ES-I3 (cell line): Measurements from ENCODE around the gene WIPF2.
"Not testable (repeated sequence)": the region's sequence is repeated elsewhere in the genome, so short reads cannot be mapped to it uniquely, and the experiment has no call there.

Source experiments
- H3K36me3 ChIP-seq: 2 replicates; pipeline ENCODE4 v1.6.1; 2013; ENCODE audit warnings: mild to moderate bottlenecking, low read length, control low read depth, moderate library complexity; ENCODE audit not compliant: insufficient read depth
- H3K4me1 ChIP-seq: 2 replicates; pipeline ENCODE4 v1.6.1; 2013; ENCODE audit warnings: mild to moderate bottlenecking, control low read depth, low read length; ENCODE audit not compliant: insufficient read depth
- H3K9ac ChIP-seq: 2 replicates; pipeline ENCODE4 v1.6.1; 2013; ENCODE audit warnings: low read depth, mild to moderate bottlenecking, low read length, moderate library complexity
- H3K9me3 ChIP-seq: 2 replicates; pipeline ENCODE4 v1.6.1; 2013; ENCODE audit warnings: mild to moderate bottlenecking, low read length, moderate library complexity; ENCODE audit not compliant: control insufficient read depth, insufficient read depth

WIPF2 gene

DNA sequence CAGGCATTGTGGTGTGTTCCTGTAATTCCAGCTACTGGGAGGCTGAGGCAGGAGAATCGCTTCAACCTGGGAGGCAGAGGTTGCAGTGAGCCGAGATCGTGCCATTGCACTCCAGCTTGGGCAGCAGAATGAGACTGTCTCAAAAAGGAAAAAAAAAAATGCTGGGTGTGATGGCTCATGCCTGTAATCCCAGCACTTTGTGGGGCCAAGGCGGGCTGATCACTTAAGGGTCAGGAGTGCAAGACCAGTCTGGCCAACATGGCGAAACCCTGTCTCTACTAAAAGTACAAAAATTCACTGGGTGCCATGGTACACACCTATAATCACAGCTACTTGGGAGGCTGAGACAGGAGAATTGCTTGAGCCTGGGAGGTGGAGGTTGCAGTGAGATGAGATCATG lies 85.8 kb downstream of the WIPF2 start:
- Histone ChIP-seq H3K36me3 (peaks cover 16% of the 10 kb centered on the region), H3K4me1 (peaks cover 28% of the 10 kb centered on the region)
- not testable (repeated sequence) for H3K9me3 ChIP-seq, H3K9ac ChIP-seq

DNA sequence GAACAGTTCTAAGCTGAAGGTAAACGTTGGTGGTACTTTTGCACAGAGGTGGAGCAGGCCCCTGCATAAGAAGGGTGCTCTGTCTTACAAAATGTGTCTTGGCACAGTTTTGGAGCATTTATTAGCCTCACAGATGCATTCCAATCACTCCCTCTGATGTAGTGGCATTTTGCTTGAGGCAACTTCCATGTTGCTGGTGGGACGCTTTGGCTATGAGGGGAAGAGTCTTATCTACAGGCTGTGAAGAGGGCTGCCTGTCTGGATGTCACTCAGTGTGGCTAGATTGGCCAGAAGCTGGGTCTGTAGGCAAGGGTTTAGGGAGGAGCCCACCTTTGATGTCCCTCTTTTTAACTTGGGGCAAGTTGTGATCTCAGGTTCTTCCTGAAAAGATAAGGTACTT lies 87.3 kb downstream of the WIPF2 start:
- Histone ChIP-seq H3K9ac (no peak overlapping the region), H3K36me3 (peaks cover 12% of the 10 kb centered on the region), H3K9me3 (no peaks in the 10 kb centered on the region), H3K4me1 (peaks cover 28% of the 10 kb centered on the region)

DNA sequence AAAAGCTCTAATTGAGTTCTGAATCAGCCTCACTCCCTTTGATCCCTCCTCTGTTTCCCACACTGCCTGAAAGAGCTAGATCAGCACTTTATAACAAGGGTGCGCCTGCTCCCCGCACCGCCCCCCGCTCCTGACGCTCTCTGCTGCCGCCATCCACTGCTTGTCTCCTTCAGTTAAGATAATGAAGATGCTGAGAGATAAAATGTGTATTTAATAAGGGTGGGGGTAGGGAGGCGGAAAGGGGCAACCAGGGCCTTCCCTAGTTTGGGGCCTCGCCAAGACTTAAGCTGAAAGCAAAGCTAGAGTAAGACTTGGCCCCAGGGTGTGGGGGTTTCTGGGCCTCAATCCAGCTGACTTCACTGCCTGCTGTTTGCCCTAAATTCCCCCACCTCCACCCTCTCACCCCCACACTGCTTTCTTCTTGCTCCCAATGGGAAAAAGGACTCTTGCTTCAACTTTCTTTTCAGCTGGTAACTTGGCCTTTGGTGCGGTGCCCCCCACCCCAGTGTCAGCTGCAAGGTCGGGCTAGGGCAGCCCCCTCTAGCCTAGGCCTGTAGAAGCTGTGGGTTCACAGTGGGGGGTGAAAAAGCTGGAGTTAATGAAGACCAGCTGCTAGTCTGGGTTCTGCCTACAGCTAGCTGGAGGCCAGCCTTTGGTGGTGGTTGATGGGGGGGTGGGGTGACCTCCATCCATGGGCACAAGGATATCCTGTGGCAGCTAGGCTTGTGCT lies 88.1 kb downstream of the WIPF2 start:
- Histone ChIP-seq H3K36me3 (peaks cover 12% of the 10 kb centered on the region), H3K9ac (no peak overlapping the region), H3K9me3 (no peaks in the 10 kb centered on the region), H3K4me1 (peaks cover 28% of the 10 kb centered on the region)

DNA sequence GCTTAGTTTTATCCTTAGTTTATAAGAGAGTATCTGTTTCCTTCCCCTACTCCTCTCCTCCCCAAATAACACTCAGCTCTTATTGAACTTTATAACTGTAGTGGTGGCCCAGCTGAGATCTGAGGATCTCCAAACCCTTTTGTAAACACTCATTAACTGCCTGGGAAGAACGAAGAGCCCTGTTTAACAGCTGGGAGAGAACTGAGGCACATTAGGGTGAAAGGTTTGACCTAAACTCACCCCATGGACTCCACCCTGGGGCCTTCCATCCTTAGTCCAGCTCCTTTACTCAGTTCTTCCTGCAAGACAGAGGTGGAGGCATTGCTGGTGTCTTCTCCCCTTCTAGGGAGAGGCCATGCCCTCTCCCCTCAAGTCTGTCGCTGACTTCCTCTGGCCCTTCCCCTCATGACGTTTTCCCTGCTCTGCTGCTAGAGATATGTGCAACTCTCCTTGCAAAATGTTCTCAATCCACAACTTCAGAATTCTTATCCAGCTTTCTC lies 88.7 kb downstream of the WIPF2 start:
- Histone ChIP-seq H3K36me3 (peaks cover 12% of the 10 kb centered on the region), H3K4me1 (peaks cover 28% of the 10 kb centered on the region), H3K9me3 (no peaks in the 10 kb centered on the region), H3K9ac (no peak overlapping the region)

DNA sequence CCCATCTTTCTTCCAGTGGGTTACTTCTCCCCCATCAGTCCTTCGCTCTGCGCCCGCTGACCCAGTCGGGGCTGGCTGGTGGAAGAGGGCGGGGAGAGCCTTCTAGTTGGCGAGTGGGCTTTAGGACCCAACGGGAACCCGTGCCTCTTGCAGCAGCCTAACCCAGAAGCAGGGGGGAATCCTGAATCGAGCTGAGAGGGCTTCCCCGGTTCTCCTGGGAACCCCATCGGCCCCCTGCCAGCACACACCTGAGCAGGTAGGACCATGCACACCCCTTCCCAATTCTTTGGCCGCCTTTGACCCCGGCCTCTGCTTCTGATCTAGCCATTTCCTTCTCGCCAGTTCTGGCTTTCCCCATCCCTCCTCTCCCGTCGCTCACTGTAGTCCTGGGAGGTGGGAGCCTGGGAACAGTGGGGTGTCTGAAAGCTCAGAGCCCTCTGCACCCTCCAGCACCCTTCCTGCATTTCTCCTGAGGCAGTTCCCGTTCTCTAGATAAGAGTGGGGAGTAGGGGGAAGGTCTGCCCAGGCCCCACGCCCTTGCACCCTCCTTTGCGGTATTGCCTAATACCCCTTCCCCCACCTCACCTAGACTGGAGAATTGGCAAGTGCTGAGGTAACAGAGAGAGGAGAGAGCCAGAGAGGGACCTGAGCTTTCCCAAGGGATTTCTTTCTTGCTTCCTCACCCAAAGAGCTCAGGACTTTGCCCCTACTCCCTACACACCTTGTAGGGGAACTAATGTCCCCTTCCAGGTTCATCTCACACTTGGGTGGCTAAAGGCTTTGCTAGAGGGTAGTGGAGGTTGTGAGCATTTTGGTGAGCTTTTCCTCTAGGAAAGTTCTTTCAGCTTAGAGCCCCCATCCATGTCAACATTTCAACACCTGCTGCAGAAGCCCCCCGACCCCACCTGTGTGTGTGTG lies 90.2 kb downstream of the WIPF2 start, which contains the start of gene RARA:
Gene RARA (plus strand): TSS at position 150 of the 918 bp plus-strand sequence. CDS start 22,039 bp downstream, outside the sequence.
- Histone ChIP-seq H3K36me3 (peaks cover 2% of the 10 kb centered on the region; the same call in 1 of the 2 replicates), H3K4me1 (peaks cover 32% of the 10 kb centered on the region), H3K9me3 (no peaks in the 10 kb centered on the region), H3K9ac (peak within 1 kb of the TSS; percentile 80)

DNA sequence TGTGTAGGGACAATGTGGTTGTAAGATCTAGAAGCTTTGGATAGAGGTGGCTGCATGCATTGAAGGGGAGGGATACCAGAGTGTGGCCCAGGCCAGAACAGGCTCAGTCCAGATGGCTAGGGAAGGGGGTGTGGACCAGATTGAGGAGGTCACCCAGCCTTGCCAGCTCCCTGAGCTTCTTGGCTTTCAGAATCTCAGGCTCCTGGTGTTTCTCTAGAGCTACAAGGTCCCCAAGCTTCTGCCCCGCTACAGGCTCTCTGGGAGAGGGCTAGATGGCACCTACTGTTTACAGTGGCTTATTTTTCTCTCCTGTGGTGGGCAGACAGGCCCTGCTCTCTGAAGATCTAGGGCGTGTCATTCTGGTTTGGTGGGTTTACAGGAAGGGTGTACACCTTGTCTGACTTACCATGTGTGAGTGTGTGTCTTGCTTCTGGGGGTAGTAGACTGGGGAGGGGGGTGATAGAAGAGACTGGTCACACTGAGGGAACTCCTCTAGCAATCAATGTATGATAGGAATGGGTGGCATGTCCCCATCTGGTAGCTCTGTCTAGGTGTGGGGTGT lies 90.9 kb downstream of the WIPF2 start:
- Histone ChIP-seq H3K36me3 (no peaks in the 10 kb centered on the region), H3K9me3 (no peaks in the 10 kb centered on the region), H3K4me1 (peaks cover 32% of the 10 kb centered on the region), H3K9ac (no peak overlapping the region)

DNA sequence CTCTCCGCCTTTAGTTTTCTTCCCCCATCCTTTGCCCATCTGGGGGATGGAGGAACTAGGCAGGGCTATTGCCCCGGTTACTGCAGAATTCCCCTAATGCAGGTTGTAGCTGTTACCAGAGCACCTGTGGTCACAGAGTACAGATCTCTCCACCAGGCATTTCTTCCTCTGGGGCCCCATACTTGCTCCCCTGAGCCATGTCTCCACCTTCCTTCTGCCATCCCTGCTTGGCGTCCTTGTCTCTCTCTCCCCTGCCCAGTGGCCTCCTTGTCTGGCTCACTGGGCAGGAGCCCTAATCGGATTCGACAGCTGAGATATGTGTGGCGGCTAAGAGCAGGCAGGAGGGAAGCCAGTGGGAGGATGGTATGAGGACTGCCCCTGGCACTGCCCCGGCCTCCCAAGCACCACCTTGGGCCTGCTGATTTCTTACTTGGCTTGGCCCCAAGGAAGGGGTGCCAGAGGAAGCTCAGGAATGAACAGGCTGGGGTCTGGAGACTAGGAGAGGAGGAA lies 91.8 kb downstream of the WIPF2 start:
- peaks cover 38% of the 10 kb centered on the region for H3K4me1 ChIP-seq
- H3K36me3 ChIP-seq, result no peaks in the 10 kb centered on the region
- no peak overlapping the region for H3K9ac ChIP-seq
- H3K9me3 ChIP-seq, result no peaks in the 10 kb centered on the region

DNA sequence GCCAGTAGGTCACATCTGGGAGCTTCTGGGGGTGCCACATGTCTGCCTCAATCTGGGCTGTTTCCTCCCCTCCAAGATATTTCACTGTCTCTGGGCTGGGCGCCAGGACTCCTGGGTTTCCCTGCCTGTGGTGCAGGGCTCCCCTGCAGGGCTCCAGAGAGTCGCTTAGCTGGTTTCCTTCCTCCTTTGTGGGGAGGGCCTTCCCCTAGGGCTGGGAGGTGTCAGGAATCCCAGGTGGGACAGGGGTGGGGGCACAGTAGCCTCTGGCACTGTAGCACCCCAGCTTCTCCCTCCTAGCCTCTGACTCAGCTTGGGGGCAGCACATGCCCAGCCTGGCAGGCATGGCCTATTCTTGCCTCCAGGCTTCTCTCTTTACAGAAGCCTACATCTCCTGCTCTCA lies 92.5 kb downstream of the WIPF2 start:
- peaks cover 38% of the 10 kb centered on the region for H3K4me1 ChIP-seq
- H3K9ac ChIP-seq, result no peak overlapping the region
- H3K9me3 ChIP-seq, result no peaks in the 10 kb centered on the region
- H3K36me3 ChIP-seq, result no peaks in the 10 kb centered on the region

DNA sequence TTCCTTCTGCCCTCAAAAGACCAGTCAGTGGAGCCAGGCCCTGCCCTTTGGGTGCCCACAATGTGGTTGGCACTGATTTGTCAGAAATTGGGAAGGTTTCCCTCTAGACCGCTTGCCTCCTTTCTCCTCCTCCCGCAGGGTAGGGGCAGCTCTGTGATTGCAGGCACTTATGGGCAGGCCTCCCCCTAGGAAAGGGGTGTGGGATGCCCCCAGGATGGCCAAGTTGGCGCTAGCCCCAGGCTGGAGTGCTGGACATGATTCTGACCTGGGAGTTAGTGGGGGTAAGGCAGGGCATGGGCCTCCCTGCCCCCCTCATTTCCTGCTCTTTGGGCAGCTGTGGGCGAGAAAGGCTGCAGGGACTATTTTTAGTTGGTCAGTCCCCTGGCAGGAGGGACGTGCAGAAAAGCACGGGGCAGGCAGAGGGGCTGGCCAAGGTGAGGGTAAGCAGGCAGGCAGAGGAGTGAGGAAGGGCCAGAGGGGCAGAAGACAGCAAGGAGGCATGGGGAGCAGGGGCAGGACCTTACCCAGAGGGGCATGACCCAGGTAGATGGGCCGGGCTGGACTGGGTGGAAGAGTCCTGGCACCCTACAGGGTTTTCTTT lies 93.1 kb downstream of the WIPF2 start:
- H3K9me3 ChIP-seq, result no peaks in the 10 kb centered on the region
- H3K9ac ChIP-seq, result no peak overlapping the region
- H3K36me3 ChIP-seq, result no peaks in the 10 kb centered on the region
- H3K4me1 ChIP-seq, result peaks cover 32% of the 10 kb centered on the region

DNA sequence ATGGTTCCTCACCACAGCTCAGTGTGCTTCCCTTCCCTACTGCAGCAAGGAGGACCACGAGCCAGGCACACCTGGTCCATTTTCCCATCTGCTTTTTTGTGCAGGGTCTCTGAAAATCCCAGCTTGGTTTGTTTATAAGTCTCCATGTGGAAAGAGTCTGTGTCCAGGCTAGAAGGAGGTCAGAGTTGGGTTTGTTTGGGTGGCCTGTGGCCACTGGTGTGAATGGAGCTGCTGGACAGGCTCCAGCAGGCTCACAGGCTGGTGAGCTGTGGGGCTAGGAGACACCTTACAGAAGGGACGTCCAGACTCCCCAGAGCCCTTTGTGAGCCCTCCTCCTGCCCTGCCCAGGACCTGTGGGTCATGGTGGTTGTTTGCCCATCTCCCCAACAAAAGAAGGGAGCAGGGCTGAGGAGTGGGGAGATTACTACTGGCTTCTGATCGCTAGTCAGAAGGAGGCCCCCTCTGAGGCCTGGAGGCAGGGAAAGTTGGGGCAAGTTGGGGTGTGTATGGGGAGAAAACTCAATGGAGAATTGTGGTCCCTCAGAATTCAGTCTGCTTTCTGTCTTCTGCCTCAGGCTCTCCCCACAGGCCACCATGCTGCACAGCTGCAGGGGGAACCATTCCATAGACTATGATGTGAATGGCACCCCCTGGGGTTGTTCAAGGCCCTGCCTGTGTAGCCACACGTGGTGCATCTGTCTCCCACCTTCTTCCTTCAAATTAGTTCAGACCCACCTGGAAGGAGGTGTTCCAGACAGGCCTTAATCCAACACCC lies 94.0 kb downstream of the WIPF2 start:
- Histone ChIP-seq H3K4me1 (peaks cover 24% of the 10 kb centered on the region), H3K9ac (no peak overlapping the region), H3K9me3 (no peaks in the 10 kb centered on the region), H3K36me3 (no peaks in the 10 kb centered on the region)

DNA sequence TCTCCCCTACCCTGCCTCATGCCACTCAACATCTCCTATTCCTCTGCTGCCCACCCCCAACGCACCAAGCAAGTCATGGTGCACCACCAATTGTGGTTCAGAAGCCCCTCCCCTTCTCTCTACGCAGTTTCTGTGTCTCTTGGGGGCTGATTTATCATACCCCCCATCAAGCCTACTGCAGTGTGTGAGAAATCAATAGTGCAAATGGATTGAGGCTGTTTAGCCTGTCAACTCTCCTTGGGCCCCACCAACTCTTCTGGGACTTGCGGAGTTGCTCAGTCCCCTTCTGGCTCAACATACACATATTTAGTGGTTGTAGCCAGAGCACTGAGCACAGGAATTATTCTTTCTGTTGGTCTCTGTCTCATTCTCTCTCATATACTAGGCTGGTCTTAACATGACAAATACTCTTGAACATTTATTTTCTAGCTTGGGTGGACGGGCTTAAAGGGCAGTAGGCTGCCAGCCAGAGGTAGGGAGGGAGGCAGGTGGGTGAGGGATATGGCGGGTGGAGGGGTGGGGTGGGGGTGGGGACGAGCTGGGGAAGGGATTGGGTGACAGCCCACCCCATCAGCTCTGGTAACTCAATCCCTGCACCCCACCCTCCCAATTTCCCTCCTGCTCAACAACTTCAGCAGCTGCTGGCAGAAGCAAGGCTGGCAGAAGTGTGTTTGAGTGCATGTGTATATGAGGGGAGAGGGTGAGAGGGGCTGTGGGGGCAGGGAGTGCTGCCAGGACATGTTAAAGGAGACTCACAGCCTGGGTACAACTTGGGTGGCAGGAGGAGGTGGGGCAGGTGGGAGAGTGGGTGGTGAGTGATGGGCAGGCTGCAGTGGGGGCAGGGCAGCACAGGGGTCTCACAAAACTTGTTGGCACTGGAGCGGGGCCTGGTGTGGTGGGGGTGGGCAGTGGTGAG lies 94.8 kb downstream of the WIPF2 start:
- Histone ChIP-seq H3K9me3 (no peaks in the 10 kb centered on the region), H3K36me3 (no peaks in the 10 kb centered on the region), H3K9ac (no peak overlapping the region), H3K4me1 (peaks cover 18% of the 10 kb centered on the region)

DNA sequence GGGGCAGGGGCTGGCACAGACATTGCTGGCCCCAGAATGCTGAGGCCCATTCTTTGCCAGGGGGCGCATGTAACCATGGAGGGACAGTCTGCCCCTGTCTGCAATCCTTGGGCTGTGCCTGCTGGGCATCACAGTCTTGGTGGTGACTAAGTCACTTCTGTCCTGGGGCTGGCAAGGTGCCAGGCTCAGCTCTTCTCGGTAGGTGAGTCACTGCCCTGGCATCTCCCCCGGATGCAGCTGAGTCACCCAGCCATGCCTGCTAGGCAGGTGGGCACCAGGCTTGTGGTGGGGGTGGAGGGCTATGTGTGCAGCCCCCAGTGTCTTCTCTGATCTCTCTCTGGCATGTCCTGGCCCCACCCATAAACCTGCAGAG lies 95.5 kb downstream of the WIPF2 start:
- Histone ChIP-seq H3K9me3 (no peaks in the 10 kb centered on the region), H3K4me1 (peaks cover 17% of the 10 kb centered on the region), H3K9ac (no peak overlapping the region), H3K36me3 (no peaks in the 10 kb centered on the region)

DNA sequence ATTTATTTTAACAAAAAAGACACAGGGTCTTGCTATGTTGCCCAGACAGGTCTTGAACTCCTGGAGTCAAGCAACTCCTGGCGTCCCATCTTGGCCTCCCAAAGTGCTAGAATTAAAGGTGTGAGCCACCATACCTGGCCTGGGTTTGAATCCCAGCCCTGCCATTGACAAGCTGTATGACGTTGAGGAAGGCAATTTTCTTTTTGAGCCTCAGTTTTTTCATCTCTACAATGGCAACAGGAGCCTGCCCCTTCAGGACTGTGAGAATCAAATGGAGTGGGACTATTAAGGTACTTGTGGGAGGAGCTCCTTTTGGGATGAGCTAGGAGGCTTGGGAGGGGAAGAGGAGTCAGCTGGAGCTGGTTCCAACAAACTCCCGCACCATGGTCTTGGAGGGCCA lies 96.1 kb downstream of the WIPF2 start:
- H3K9me3 ChIP-seq, result no peaks in the 10 kb centered on the region
- H3K36me3 ChIP-seq, result no peaks in the 10 kb centered on the region
- H3K4me1 ChIP-seq, result peaks cover 18% of the 10 kb centered on the region
- no peak overlapping the region for H3K9ac ChIP-seq
